ENCODE data around the gene RNF114.
A peak's percentile ranks its signal among the peaks of the same experiment; 100 is the strongest.

RNF114 gene

DNA sequence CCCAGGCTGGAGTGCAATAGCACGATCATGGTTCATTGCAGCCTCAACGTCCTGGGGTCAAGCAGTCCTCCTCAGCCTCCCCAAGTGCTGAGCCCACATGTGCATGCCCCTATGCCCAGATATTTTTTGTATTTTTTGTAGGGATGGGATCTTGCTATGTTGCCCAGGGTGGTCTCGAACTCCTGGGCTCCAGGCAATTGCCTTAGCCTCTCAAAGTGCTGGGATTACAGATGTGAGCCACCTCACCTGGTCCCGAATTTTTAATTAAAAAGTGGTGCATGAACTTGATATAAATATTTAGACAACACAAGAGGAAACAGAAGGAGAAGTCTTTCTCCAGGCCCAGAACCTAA lies 7.1 kb upstream of the RNF114 start:
- no peak for DNase-seq (ENCODE audit: low read depth)
- TF ChIP-seq, protein P1, sequence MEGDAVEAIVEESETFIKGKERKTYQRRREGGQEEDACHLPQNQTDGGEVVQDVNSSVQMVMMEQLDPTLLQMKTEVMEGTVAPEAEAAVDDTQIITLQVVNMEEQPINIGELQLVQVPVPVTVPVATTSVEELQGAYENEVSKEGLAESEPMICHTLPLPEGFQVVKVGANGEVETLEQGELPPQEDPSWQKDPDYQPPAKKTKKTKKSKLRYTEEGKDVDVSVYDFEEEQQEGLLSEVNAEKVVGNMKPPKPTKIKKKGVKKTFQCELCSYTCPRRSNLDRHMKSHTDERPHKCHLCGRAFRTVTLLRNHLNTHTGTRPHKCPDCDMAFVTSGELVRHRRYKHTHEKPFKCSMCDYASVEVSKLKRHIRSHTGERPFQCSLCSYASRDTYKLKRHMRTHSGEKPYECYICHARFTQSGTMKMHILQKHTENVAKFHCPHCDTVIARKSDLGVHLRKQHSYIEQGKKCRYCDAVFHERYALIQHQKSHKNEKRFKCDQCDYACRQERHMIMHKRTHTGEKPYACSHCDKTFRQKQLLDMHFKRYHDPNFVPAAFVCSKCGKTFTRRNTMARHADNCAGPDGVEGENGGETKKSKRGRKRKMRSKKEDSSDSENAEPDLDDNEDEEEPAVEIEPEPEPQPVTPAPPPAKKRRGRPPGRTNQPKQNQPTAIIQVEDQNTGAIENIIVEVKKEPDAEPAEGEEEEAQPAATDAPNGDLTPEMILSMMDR (IDR thresholded peaks at IDR 0.05; ENCODE audit: control insufficient read depth, insufficient read depth, low read depth, low read length, missing control alignments), result no peak
- H3K4me3 ChIP-seq (ENCODE audit: control insufficient read depth, low read depth, low read length), result no peak overlapping the region

DNA sequence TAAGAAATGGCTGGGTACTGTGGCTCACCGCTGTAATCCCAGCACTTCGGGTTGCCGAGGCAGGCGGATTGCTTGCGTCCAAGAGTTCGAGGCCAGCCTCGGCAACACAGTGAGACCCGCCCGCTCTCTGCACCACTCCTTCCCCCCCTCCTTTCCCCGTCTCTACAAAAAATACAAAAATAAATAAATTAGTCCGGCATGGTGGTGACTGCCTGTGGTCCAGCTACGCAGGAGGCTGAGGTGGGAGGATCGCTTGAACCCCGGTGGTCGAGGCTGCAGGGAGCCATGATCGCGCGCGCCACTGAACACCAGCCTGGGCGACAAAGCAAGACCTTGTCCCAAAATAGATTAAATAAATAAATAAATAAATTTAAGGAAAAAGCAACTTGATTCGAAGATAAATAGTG lies 448 bp upstream of the RNF114 start:
- no peak for DNase-seq (ENCODE audit: low read depth)
- TF ChIP-seq, protein P1 (IDR thresholded peaks at IDR 0.05; ENCODE audit: control insufficient read depth, insufficient read depth, low read depth, low read length, missing control alignments), result no peak
- H3K4me3 ChIP-seq (ENCODE audit: control insufficient read depth, low read depth, low read length), result peak overlapping the region; percentile 49

DNA sequence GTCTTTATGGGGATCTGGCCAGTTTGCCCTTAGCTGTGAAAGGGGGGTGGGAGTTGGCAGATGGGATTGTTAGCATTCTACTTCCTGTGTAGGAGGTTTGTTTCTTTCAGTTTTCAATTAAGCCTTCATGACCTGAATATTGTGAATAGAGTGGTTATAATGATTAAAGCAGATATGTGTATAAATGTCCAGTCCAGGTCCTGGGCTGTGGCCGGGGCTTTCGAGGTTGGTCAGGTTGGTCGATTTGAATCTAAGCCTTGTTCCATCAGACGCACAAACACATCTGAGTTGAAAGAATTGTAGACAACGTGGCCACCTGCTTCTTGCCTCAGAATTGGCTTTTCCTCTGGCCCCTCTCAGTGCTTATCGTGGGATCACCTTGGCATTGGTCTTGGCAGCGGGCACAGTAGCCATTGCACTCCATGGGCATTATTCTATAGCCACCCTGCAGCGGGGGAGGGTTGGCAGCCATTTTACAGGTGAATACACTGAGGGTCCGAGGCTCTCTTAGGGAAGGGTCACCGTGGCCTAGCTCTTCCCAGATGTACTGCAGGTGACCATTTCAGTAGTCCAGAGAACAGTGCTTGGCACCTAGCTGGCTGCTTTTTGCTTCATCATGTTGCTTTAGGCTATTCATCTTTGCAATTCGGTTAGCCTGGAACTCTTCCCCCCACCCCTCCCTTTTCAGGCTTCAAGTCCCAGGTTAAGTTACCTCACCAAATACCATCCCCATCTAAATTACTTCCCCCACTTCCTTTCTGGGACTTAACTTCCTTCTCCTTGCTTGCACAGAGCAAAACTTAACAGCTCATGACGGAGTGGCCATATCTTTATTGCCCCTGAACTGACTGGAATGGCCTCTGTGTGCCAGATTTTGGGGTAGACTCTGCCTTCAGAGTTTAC lies 1.1 kb downstream of the RNF114 start:
- DNase-seq (ENCODE audit: low read depth), result no peak
- TF ChIP-seq, protein P1 (IDR thresholded peaks at IDR 0.05; ENCODE audit: control insufficient read depth, insufficient read depth, low read depth, low read length, missing control alignments), result no peak
- H3K4me3 ChIP-seq (ENCODE audit: control insufficient read depth, low read depth, low read length), result peak overlapping the region; percentile 89

DNA sequence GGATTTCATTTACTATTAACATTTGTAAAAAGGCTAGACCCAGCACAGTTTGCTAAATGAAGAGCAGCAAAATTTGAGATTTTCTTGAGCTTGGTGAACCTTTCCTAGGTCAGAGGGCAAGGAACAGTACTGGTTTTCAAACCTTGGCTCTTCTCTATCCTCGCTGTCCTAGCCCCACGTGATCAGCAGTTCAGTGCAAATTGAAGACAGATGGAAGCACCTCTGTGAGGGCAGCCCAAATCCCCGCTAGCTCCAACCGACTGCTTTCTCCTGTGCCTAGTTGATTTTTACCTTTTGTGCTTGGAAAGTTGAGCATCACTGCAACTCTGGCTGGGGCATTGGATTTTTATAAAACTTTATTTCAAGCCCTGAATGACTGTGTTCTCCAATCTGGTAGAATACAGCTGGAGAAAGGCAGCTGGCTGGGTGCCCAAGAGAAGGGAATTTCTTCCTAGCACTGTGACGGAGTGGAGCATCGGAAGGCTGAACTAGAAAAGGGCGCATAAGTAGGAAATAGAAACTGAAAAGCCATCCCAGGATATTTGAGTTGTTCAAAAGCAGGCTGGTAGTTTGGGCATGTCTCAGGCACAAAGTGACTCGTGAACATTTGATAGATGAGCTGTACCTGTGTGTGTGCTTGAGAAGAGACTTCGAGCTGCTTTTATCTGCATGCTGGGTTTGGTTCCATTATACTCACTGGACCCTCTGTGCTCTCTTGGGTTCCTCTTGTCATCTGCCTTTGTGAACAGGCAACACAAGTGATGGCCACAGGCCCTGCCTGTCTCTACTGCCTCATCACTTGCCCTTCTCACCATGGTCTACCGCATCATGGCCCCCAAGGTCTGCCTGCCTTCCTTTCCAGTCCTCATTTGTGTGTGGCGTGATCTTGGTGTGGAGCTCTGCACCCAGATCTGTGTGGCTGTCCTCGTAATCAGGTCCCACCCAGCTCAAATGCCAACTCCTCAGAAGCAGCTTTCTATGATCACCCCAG lies 2.3 kb downstream of the RNF114 start:
- H3K4me3 ChIP-seq (ENCODE audit: control insufficient read depth, low read depth, low read length), result peak overlapping the region; percentile 89
- TF ChIP-seq, protein P1 (IDR thresholded peaks at IDR 0.05; ENCODE audit: control insufficient read depth, insufficient read depth, low read depth, low read length, missing control alignments), result no peak

DNA sequence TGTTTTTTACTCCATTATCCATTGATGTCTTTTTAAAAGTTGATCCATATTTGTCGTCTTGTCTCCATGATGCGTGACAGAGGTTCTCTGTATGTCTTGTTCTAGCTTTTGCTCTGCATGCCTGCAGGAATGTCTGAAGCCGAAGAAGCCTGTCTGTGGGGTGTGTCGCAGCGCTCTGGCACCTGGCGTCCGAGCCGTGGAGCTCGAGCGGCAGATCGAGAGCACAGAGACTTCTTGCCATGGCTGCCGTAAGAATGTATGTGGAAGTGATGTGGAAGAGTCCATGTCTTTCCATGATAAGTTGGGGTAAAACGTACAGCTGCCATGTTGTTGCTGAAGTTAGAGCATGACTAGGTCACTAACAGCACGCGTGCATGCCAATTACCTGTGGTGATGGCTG lies 5.3 kb downstream of the RNF114 start:
- H3K4me3 ChIP-seq (ENCODE audit: control insufficient read depth, low read depth, low read length), result no peak overlapping the region
- TF ChIP-seq, protein P1 (IDR thresholded peaks at IDR 0.05; ENCODE audit: control insufficient read depth, insufficient read depth, low read depth, low read length, missing control alignments), result no peak
- no peak for DNase-seq (ENCODE audit: low read depth)

More for the DNA sequence above, 2.3 kb downstream of the RNF114 start:
- DNase-seq (ENCODE audit: low read depth), result no peak

DNA sequence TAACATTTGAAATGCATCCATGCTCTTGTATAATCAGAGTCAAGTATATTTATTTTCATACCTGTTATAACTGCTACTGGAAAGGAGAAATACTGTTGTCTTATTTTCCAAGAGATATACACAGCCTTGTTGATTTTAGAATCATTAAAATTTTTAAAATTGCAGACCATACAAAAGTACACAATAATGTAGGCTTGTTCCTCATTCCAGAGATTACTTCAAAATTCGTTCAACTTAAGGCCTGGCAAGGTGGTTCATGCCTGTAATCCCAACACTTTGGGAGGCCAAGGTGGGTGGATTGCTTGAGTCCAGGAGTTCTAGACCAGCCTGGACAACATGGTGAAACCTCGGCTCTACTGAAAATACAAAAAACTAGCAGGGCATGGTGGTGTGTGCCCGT lies 6.1 kb downstream of the RNF114 start:
- no peak overlapping the region for H3K4me3 ChIP-seq (ENCODE audit: control insufficient read depth, low read depth, low read length)
- TF ChIP-seq, protein P1 (IDR thresholded peaks at IDR 0.05; ENCODE audit: control insufficient read depth, insufficient read depth, low read depth, low read length, missing control alignments), result no peak
- no peak for DNase-seq (ENCODE audit: low read depth)

Data from AG09309 (cell line).